Measurements from ENCODE around the gene DEFB115.

Gene DEFB115, protein sequence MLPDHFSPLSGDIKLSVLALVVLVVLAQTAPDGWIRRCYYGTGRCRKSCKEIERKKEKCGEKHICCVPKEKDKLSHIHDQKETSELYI

DNA sequence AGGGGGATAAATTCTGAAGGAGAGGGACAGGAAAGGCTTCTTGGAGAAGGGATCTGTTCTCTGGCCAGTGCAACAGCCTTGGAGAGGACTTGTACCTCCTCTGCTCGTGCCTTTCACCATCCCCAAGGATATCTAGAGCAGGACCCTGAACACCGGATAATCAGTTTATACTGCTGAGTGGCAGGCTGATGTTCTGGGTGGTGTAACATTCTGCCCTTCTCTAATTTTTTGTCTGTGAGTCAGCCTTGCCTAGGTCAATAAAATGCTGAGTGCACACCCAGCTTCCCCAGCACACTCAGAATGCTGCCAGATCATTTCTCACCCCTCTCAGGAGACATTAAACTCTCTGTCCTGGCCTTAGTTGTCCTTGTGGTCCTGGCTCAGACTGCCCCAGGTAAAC, at the start of gene DEFB115:
Gene DEFB115 (plus strand): TSS at position 301 of the 400 bp plus-strand sequence. CDS start 0 bp downstream, at position 301.
- DNase-seq (ENCODE audit: low read depth), result no peak
- H3K4me3 ChIP-seq (ENCODE audit: low read depth, low read length), result no peak within 1 kb of the TSS
- TF ChIP-seq, protein P1, sequence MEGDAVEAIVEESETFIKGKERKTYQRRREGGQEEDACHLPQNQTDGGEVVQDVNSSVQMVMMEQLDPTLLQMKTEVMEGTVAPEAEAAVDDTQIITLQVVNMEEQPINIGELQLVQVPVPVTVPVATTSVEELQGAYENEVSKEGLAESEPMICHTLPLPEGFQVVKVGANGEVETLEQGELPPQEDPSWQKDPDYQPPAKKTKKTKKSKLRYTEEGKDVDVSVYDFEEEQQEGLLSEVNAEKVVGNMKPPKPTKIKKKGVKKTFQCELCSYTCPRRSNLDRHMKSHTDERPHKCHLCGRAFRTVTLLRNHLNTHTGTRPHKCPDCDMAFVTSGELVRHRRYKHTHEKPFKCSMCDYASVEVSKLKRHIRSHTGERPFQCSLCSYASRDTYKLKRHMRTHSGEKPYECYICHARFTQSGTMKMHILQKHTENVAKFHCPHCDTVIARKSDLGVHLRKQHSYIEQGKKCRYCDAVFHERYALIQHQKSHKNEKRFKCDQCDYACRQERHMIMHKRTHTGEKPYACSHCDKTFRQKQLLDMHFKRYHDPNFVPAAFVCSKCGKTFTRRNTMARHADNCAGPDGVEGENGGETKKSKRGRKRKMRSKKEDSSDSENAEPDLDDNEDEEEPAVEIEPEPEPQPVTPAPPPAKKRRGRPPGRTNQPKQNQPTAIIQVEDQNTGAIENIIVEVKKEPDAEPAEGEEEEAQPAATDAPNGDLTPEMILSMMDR (IDR thresholded peaks at IDR 0.05; ENCODE audit: low read depth, low read length, missing control alignments), result no peak

DNA sequence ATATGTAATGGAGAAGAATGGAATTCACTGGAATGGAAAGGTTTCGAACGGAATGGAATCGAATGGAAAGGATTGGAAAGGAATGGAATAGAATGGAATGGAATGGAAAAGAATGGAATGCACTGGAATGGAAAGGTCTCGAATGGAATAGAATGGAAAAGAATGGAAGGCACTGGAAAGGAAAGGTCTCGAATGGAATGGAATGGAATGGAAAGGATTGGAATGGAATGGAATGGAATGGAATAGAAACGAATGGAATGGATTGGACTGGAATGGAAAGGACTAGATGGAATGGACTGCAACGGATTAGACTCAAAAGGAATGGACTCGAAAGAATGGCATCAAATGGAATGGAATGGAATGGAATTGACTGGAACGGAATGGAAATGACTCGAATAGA, 20.5 kb upstream of the DEFB115 start:
- TF ChIP-seq, protein P1 (IDR thresholded peaks at IDR 0.05; ENCODE audit: low read depth, low read length, missing control alignments), result no peak
- DNase-seq (ENCODE audit: low read depth), result no peak
- H3K4me3 ChIP-seq (ENCODE audit: low read depth, low read length), result no peak overlapping the region

DNA sequence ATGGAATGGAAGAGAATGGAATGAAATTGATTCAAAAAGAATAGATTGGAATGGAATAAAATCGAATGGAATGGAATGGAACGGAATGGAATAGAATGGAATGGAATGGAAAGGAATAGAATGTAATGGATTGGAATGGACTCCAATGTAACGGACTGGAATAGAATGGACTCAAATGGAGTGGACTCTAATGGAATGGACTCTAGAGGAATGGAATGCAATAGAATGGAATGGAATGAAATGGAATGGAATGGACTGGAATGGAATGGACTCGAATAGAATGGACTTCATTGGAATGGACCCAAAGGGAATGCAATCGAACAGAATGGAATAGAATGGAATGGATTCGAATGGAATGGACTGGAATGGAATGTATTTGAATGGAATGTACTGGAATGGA, 19.7 kb upstream of the DEFB115 start:
- H3K4me3 ChIP-seq (ENCODE audit: low read depth, low read length), result no peak overlapping the region
- DNase-seq (ENCODE audit: low read depth), result no peak
- TF ChIP-seq, protein P1 (IDR thresholded peaks at IDR 0.05; ENCODE audit: low read depth, low read length, missing control alignments), result no peak

DNA sequence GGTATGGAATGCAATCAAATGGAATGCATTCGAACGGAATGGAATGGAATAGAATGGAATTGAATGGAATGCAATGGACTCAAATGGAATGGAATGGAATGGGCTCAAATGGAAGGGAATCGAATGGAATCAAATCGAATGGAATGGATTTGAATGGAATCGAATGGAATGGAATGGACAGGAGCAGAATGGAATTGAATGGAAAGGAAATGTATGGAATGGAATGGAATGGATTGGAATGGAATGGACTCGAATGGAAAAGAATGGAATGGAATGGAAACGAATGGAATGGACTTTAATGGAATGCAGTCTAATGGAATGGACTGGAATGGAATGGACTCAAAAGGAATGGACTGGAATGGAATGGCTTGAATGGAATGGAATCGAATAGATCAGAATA, 18.3 kb upstream of the DEFB115 start:
- TF ChIP-seq, protein P1 (IDR thresholded peaks at IDR 0.05; ENCODE audit: low read depth, low read length, missing control alignments), result no peak
- no peak overlapping the region for H3K4me3 ChIP-seq (ENCODE audit: low read depth, low read length)
- DNase-seq (ENCODE audit: low read depth), result no peak

DNA sequence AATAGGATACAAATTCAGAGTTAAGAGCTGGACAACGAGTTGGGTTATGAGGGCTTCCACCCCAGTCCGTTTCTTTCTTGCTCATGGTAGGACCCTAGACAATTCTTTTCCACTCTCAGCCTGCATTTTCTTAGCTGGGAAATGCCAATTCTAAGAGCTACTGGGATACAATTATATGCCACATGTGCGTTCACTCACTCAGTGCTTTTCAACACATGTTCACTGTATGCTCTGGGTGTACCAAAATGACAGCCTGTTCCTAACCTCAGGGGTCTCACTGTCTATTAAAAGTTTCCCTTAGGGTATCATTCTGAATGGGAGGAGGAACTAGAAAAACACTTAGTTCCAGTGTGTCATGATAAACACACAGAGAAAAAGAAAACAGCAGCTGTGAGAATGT, 505 bp upstream of the DEFB115 start:
- H3K4me3 ChIP-seq (ENCODE audit: low read depth, low read length), result no peak overlapping the region
- DNase-seq (ENCODE audit: low read depth), result no peak
- TF ChIP-seq, protein P1 (IDR thresholded peaks at IDR 0.05; ENCODE audit: low read depth, low read length, missing control alignments), result no peak

DNA sequence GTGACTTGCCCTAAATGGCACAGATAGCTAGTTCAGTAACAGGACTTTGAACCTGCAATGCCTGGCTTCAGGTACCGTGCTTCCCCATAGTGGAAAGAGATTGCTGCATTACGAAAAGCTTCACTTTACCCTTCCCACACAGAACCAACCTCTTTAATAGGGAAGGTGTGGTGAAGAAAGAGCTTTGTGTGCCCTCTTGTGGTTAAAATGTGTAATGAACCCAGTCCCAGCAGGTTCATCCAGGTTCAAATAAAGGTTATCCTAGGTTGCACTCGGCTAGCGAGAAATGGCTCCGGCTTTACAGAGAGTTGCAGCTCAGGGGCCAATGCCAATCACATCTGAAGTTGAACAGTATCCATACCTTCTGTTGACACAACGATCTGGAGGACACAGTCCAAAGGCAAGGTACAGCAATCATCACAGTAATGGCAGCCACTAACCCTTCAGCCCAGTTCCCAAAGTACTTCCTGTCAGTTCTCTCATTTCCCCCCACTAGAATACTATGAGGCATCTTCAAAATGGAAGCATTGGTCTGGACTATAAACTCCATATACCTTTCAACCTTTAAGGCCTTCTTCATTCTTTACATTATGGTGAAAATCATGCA, 3.0 kb downstream of the DEFB115 start:
- DNase-seq (ENCODE audit: low read depth), result no peak
- no peak overlapping the region for H3K4me3 ChIP-seq (ENCODE audit: low read depth, low read length)
- TF ChIP-seq, protein P1 (IDR thresholded peaks at IDR 0.05; ENCODE audit: low read depth, low read length, missing control alignments), result peak; percentile 65

DNA sequence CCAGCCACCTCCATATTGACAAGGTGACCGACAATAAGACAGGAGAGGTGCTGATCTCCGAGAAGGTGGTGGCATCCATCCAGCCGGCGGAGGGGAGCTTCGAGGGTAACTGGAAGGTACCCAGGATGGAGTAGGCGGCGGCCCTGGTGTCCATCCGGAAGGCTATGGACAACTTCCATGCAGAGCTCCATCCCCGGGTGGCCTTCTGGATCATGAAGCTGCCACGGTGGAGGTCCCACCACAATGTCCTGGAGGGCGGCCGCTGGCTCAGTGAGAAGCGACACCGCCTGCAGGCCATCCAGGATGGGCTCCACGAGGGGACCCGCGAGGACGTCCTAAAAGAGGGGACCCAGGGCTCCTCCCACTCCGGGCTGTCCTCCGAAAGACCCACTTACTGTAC, 17.0 kb downstream of the DEFB115 start:
- no peak for DNase-seq (ENCODE audit: low read depth)
- TF ChIP-seq, protein P1 (IDR thresholded peaks at IDR 0.05; ENCODE audit: low read depth, low read length, missing control alignments), result no peak

More for the DNA sequence above, 17.0 kb downstream of the DEFB115 start:
- no peak overlapping the region for H3K4me3 ChIP-seq (ENCODE audit: low read depth, low read length)
